HG02973 (cell line): ENCODE measurements around the gene KCTD17.

Experiments
- ATAC-seq: cut with Tn5 transposase; IDR thresholded peaks from one replicate; pipeline ENCODE4 v1.9.1; 2021; ENCODE audit warnings: moderate library complexity; ENCODE audit not compliant: unreplicated experiment

Gene KCTD17

GRCh38 chr22:37019309-37020191 lies 32.0 kb upstream of the KCTD17 start, which contains the start of the genes MPST and TST:
Gene MPST (plus strand): TSS chr22:37019742. CDS start chr22:37019837, 95 bp downstream.
Gene TST (minus strand): TSS chr22:37019447. CDS start chr22:37018732, 715 bp downstream.
- ATAC-seq, result no peak

GRCh38 chr22:37020192-37020479 lies 31.4 kb upstream of the KCTD17 start:
- no peak for ATAC-seq

GRCh38 chr22:37021041-37021440 lies 30.5 kb upstream of the KCTD17 start:
- no peak for ATAC-seq

GRCh38 chr22:37021710-37022482 lies 29.6 kb upstream of the KCTD17 start:
- no peak for ATAC-seq

GRCh38 chr22:37022483-37023337 lies 28.8 kb upstream of the KCTD17 start:
- no peak for ATAC-seq

- ATAC-seq, result no peak
Observed at GRCh38 chr22:37023743-37024338, 27.7 kb upstream of the KCTD17 start.

- no peak for ATAC-seq
Observed at GRCh38 chr22:37024339-37025157, 27.0 kb upstream of the KCTD17 start.

- ATAC-seq, result no peak
Observed at GRCh38 chr22:37025500-37026070, 26.0 kb upstream of the KCTD17 start.

- no peak for ATAC-seq
Observed at GRCh38 chr22:37026325-37026724, 25.2 kb upstream of the KCTD17 start.

GRCh38 chr22:37027556-37027955 lies 24.0 kb upstream of the KCTD17 start:
- no peak for ATAC-seq

GRCh38 chr22:37028692-37029674 lies 22.6 kb upstream of the KCTD17 start:
- no peak for ATAC-seq

GRCh38 chr22:37030560-37031281 lies 20.8 kb upstream of the KCTD17 start:
- no peak for ATAC-seq

- no peak for ATAC-seq
Observed at GRCh38 chr22:37032134-37032534, 19.4 kb upstream of the KCTD17 start.

- ATAC-seq, result no peak
Observed at GRCh38 chr22:37032535-37033460, 18.7 kb upstream of the KCTD17 start.

GRCh38 chr22:37033605-37034430 lies 17.7 kb upstream of the KCTD17 start:
- no peak for ATAC-seq
